ENCODE data around the gene AK8. TPM values are rescaled to one million over a fixed set of nuclear protein-coding genes. Genes with fewer than 3 reads are reported as not detected.

Gene AK8
- total and polyA plus RNA-seq, 4 donors, result 0.07 to 0.26 (median 0.11) TPM

DNA sequence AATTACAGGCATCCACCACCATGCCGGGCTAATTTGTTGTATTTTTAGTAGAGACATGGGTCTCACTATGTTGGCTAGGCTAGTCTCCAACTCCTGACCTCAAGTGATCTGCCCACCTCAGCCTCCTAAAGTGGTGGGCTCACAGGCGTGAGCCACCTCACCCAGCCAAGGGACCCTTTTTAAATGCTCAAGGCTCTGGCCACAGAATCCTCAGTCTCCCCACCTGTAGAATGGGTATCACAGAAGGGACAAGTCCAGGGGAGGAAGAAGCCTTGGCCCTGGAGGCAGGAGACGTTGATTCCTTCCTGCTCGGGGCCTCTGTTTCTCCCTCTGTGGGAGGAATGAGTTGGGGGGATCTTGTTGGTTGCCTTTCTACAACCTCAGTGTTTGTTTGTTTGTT, 162.1 kb downstream of the AK8 start:
- Histone ChIP-seq H3K4me3 (ENCODE audit: low read depth in 1 of 3, low read length in 3 of 3) (no peak overlapping the region), H3K4me1 (ENCODE audit: control insufficient read depth in 4 of 4, insufficient read depth in 4 of 4, low read length in 3 of 4) (no peaks in the 10 kb centered on the region), H3K27me3 (ENCODE audit: control insufficient read depth in 4 of 4, insufficient read depth in 4 of 4, low read length in 3 of 4) (peaks cover 0 to 6% (median 0%) of the 10 kb centered on the region in 4 donors), H3K9me3 (ENCODE audit: control insufficient read depth in 4 of 4, low read length in 3 of 4) (no peaks in the 10 kb centered on the region), H3K27ac (ENCODE audit: low read depth in 1 of 2, low read length in 2 of 2) (no peak overlapping the region), H3K36me3 (ENCODE audit: control insufficient read depth in 4 of 4, insufficient read depth in 3 of 4, low read depth in 1 of 4, low read length in 3 of 4) (no peaks in the 10 kb centered on the region), H3K9ac (ENCODE audit: low read depth in 1 of 2, low read length in 2 of 2) (no peak overlapping the region)
- no peak for TF ChIP-seq YY1 (IDR thresholded peaks at IDR 0.05)
- TF ChIP-seq FOXA1 (IDR thresholded peaks at IDR 0.05), result no peak
- TF ChIP-seq JUND (IDR thresholded peaks at IDR 0.05), result no peak
- TF ChIP-seq, protein P1, sequence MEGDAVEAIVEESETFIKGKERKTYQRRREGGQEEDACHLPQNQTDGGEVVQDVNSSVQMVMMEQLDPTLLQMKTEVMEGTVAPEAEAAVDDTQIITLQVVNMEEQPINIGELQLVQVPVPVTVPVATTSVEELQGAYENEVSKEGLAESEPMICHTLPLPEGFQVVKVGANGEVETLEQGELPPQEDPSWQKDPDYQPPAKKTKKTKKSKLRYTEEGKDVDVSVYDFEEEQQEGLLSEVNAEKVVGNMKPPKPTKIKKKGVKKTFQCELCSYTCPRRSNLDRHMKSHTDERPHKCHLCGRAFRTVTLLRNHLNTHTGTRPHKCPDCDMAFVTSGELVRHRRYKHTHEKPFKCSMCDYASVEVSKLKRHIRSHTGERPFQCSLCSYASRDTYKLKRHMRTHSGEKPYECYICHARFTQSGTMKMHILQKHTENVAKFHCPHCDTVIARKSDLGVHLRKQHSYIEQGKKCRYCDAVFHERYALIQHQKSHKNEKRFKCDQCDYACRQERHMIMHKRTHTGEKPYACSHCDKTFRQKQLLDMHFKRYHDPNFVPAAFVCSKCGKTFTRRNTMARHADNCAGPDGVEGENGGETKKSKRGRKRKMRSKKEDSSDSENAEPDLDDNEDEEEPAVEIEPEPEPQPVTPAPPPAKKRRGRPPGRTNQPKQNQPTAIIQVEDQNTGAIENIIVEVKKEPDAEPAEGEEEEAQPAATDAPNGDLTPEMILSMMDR (IDR thresholded peaks at IDR 0.05; ENCODE audit: low read depth, low read length, missing input control), result no peak
- TF ChIP-seq, protein P2, sequence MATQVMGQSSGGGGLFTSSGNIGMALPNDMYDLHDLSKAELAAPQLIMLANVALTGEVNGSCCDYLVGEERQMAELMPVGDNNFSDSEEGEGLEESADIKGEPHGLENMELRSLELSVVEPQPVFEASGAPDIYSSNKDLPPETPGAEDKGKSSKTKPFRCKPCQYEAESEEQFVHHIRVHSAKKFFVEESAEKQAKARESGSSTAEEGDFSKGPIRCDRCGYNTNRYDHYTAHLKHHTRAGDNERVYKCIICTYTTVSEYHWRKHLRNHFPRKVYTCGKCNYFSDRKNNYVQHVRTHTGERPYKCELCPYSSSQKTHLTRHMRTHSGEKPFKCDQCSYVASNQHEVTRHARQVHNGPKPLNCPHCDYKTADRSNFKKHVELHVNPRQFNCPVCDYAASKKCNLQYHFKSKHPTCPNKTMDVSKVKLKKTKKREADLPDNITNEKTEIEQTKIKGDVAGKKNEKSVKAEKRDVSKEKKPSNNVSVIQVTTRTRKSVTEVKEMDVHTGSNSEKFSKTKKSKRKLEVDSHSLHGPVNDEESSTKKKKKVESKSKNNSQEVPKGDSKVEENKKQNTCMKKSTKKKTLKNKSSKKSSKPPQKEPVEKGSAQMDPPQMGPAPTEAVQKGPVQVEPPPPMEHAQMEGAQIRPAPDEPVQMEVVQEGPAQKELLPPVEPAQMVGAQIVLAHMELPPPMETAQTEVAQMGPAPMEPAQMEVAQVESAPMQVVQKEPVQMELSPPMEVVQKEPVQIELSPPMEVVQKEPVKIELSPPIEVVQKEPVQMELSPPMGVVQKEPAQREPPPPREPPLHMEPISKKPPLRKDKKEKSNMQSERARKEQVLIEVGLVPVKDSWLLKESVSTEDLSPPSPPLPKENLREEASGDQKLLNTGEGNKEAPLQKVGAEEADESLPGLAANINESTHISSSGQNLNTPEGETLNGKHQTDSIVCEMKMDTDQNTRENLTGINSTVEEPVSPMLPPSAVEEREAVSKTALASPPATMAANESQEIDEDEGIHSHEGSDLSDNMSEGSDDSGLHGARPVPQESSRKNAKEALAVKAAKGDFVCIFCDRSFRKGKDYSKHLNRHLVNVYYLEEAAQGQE (IDR thresholded peaks at IDR 0.05), result no peak
- TF ChIP-seq EGR1 (IDR thresholded peaks at IDR 0.05; ENCODE audit: low read depth in 2 of 2), result no peak
- no peak for TF ChIP-seq SP1 (IDR thresholded peaks at IDR 0.05)
- no peak for TF ChIP-seq HNF4A (conservative IDR thresholded peaks at IDR 0.05)
- TF ChIP-seq, protein P3, sequence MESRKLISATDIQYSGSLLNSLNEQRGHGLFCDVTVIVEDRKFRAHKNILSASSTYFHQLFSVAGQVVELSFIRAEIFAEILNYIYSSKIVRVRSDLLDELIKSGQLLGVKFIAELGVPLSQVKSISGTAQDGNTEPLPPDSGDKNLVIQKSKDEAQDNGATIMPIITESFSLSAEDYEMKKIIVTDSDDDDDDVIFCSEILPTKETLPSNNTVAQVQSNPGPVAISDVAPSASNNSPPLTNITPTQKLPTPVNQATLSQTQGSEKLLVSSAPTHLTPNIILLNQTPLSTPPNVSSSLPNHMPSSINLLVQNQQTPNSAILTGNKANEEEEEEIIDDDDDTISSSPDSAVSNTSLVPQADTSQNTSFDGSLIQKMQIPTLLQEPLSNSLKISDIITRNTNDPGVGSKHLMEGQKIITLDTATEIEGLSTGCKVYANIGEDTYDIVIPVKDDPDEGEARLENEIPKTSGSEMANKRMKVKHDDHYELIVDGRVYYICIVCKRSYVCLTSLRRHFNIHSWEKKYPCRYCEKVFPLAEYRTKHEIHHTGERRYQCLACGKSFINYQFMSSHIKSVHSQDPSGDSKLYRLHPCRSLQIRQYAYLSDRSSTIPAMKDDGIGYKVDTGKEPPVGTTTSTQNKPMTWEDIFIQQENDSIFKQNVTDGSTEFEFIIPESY (IDR thresholded peaks at IDR 0.05), result no peak
- TF ChIP-seq, protein P4, sequence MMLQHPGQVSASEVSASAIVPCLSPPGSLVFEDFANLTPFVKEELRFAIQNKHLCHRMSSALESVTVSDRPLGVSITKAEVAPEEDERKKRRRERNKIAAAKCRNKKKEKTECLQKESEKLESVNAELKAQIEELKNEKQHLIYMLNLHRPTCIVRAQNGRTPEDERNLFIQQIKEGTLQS (IDR thresholded peaks at IDR 0.05), result no peak
- TF ChIP-seq NR2F2 (IDR thresholded peaks at IDR 0.05), result no peak
- no peak for TF ChIP-seq RXRA (IDR thresholded peaks at IDR 0.05)
- no peak for TF ChIP-seq GABPA (IDR thresholded peaks at IDR 0.05 in 1 of 2, conservative IDR thresholded peaks at IDR 0.05 in 1 of 2)
- no peak for TF ChIP-seq HNF4G (IDR thresholded peaks at IDR 0.05)
- TF ChIP-seq, protein P5, sequence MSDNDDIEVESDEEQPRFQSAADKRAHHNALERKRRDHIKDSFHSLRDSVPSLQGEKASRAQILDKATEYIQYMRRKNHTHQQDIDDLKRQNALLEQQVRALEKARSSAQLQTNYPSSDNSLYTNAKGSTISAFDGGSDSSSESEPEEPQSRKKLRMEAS (IDR thresholded peaks at IDR 0.05), result no peak
- TF ChIP-seq RAD21 (IDR thresholded peaks at IDR 0.05), result no peak
- WGBS, result 82% methylated on average over 4 of the region's 4 CpGs
- DNase-seq (ENCODE audit: low spot score), result no peak

DNA sequence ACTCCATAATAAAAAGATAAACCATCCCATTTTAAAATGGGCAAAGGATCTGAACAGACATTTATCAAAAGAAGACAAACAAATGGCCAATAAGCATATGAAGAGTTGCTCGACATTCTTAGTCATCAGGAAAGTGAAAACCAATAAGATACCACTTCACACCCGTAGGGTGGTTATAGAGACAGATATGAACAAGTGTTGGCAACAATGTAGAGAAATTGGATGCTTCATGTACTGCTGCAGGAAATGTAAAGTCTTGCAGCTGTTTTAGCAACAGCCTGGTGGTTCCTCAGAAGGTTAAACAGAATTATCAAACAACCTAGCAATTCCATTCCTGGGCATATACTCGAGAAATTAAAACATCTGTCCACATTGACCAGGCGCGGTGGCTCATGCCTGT, 165.3 kb downstream of the AK8 start:
- 73% methylated on average over 5 of the region's 5 CpGs for WGBS
- TF ChIP-seq RAD21 (IDR thresholded peaks at IDR 0.05) (no peak), FOXA1 (IDR thresholded peaks at IDR 0.05) (no peak), RXRA (IDR thresholded peaks at IDR 0.05) (no peak)
- TF ChIP-seq, protein P1 (IDR thresholded peaks at IDR 0.05; ENCODE audit: low read depth, low read length, missing input control), result no peak
- TF ChIP-seq, protein P3 (IDR thresholded peaks at IDR 0.05), result no peak

More for the DNA sequence above, 165.3 kb downstream of the AK8 start:
- Histone ChIP-seq H3K4me3 (ENCODE audit: low read depth in 1 of 3, low read length in 3 of 3) (no peak overlapping the region), H3K36me3 (ENCODE audit: control insufficient read depth in 4 of 4, insufficient read depth in 3 of 4, low read depth in 1 of 4, low read length in 3 of 4) (no peaks in the 10 kb centered on the region), H3K27ac (ENCODE audit: low read depth in 1 of 2, low read length in 2 of 2) (no peak overlapping the region), H3K4me1 (ENCODE audit: control insufficient read depth in 4 of 4, insufficient read depth in 4 of 4, low read length in 3 of 4) (no peaks in the 10 kb centered on the region), H3K9me3 (ENCODE audit: control insufficient read depth in 4 of 4, low read length in 3 of 4) (no peaks in the 10 kb centered on the region), H3K27me3 (ENCODE audit: control insufficient read depth in 4 of 4, insufficient read depth in 4 of 4, low read length in 3 of 4) (peaks cover 0 to 6% (median 0%) of the 10 kb centered on the region in 4 donors), H3K9ac (ENCODE audit: low read depth in 1 of 2, low read length in 2 of 2) (no peak overlapping the region)
- no peak for DNase-seq (ENCODE audit: low spot score)
